Measurements from ENCODE around the gene MAPK8IP3. TPM values are rescaled to one million over a fixed set of nuclear protein-coding genes. Genes with fewer than 3 reads are reported as not detected.

Gene MAPK8IP3
- total RNA-seq, 1 experiment from 2014 or later, result 72.3 TPM

GRCh38 chr16:1772908-1773702 lies 67.1 kb downstream of the MAPK8IP3 start, which contains the start of gene MRPS34 (continued):
- TF ChIP-seq MLX (CRISPR knock-in tag; IDR thresholded peaks at IDR 0.05) (0 out of 2 replicates have a peak, but pooled peaks have one; percentile 14), NR2C2 (CRISPR knock-in tag; IDR thresholded peaks at IDR 0.05) (no peak), MXD4 (CRISPR knock-in tag; IDR thresholded peaks at IDR 0.05; ENCODE audit: borderline replicate concordance) (no peak), KAT7 (CRISPR knock-in tag; IDR thresholded peaks at IDR 0.05; ENCODE audit: borderline replicate concordance) (peak; percentile 71; the same call in 1 of the 2 replicates), TCF7 (CRISPR knock-in tag; IDR thresholded peaks at IDR 0.05; ENCODE audit: low read depth) (peak; percentile 17; the same call in 1 of the 2 replicates), STAT6 (CRISPR knock-in tag; conservative IDR thresholded peaks at IDR 0.05; ENCODE audit: low read depth) (no peak), ZNF423 (CRISPR knock-in tag; IDR thresholded peaks at IDR 0.05) (peak; percentile 87), ZNF671 (CRISPR knock-in tag; IDR thresholded peaks at IDR 0.05) (no peak), FOXK1 (CRISPR knock-in tag; IDR thresholded peaks at IDR 0.05) (peak; percentile 87), HMGXB4 (CRISPR knock-in tag; IDR thresholded peaks at IDR 0.05) (peak; percentile 95), JAZF1 (CRISPR knock-in tag; IDR thresholded peaks at IDR 0.05) (no peak), NFE2L1 (CRISPR knock-in tag; IDR thresholded peaks at IDR 0.05) (no peak; the same call in 1 of the 2 replicates), SMAD4 (CRISPR knock-in tag; IDR thresholded peaks at IDR 0.05) (no peak), SOX15 (CRISPR knock-in tag; IDR thresholded peaks at IDR 0.05) (no peak), CREB1 (CRISPR knock-in tag; IDR thresholded peaks at IDR 0.05) (0 out of 2 replicates have a peak, but pooled peaks have one; percentile 59), HMGA2 (CRISPR knock-in tag; IDR thresholded peaks at IDR 0.05) (no peak), MYBL2 (CRISPR knock-in tag; IDR thresholded peaks at IDR 0.05) (peak; percentile 58; the same call in 1 of the 2 replicates), RELA (CRISPR knock-in tag; IDR thresholded peaks at IDR 0.05; ENCODE audit: borderline replicate concordance) (peak; percentile 50; the same call in 1 of the 2 replicates)
- TF ChIP-seq, protein P1, sequence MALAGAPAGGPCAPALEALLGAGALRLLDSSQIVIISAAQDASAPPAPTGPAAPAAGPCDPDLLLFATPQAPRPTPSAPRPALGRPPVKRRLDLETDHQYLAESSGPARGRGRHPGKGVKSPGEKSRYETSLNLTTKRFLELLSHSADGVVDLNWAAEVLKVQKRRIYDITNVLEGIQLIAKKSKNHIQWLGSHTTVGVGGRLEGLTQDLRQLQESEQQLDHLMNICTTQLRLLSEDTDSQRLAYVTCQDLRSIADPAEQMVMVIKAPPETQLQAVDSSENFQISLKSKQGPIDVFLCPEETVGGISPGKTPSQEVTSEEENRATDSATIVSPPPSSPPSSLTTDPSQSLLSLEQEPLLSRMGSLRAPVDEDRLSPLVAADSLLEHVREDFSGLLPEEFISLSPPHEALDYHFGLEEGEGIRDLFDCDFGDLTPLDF (CRISPR knock-in tag; IDR thresholded peaks at IDR 0.05), result no peak
- TF ChIP-seq, protein P2, sequence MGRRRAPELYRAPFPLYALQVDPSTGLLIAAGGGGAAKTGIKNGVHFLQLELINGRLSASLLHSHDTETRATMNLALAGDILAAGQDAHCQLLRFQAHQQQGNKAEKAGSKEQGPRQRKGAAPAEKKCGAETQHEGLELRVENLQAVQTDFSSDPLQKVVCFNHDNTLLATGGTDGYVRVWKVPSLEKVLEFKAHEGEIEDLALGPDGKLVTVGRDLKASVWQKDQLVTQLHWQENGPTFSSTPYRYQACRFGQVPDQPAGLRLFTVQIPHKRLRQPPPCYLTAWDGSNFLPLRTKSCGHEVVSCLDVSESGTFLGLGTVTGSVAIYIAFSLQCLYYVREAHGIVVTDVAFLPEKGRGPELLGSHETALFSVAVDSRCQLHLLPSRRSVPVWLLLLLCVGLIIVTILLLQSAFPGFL (CRISPR knock-in tag; IDR thresholded peaks at IDR 0.05; ENCODE audit: borderline replicate concordance), result no peak
- TF ChIP-seq, protein P3, sequence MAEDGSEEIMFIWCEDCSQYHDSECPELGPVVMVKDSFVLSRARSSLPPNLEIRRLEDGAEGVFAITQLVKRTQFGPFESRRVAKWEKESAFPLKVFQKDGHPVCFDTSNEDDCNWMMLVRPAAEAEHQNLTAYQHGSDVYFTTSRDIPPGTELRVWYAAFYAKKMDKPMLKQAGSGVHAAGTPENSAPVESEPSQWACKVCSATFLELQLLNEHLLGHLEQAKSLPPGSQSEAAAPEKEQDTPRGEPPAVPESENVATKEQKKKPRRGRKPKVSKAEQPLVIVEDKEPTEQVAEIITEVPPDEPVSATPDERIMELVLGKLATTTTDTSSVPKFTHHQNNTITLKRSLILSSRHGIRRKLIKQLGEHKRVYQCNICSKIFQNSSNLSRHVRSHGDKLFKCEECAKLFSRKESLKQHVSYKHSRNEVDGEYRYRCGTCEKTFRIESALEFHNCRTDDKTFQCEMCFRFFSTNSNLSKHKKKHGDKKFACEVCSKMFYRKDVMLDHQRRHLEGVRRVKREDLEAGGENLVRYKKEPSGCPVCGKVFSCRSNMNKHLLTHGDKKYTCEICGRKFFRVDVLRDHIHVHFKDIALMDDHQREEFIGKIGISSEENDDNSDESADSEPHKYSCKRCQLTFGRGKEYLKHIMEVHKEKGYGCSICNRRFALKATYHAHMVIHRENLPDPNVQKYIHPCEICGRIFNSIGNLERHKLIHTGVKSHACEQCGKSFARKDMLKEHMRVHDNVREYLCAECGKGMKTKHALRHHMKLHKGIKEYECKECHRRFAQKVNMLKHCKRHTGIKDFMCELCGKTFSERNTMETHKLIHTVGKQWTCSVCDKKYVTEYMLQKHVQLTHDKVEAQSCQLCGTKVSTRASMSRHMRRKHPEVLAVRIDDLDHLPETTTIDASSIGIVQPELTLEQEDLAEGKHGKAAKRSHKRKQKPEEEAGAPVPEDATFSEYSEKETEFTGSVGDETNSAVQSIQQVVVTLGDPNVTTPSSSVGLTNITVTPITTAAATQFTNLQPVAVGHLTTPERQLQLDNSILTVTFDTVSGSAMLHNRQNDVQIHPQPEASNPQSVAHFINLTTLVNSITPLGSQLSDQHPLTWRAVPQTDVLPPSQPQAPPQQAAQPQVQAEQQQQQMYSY (CRISPR knock-in tag; IDR thresholded peaks at IDR 0.05), result no peak; the same call in 1 of the 2 replicates
- TF ChIP-seq, protein P4, sequence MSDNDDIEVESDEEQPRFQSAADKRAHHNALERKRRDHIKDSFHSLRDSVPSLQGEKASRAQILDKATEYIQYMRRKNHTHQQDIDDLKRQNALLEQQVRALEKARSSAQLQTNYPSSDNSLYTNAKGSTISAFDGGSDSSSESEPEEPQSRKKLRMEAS (CRISPR knock-in tag; IDR thresholded peaks at IDR 0.05), result peak; percentile 87
